K562 (cell line): ENCODE measurements around the gene RELA. TPM values are rescaled to one million over a fixed set of nuclear protein-coding genes. Genes with fewer than 3 reads are reported as not detected.

Source experiments
- ATAC-seq: fragments of 200-7000 bp; cut with Tn5 transposase; 3 replicates; pipeline ENCODE4 v1.9.1; 2020; ENCODE audit warnings: moderate library complexity
- BruUV-seq: library from RNA; stranded (reverse); fragments of 400-500 nt; replicated peaks from 2 replicates; lab custom pipeline; 2021; lab: Mats Ljungman, UMichigan
- CTCF ChIA-PET: fragments of 300-600 bp; formaldehyde crosslinking; extraction: SDS; loops from one replicate; lab custom pipeline; 2021; ENCODE audit warnings: low intra/inter-chr PET ratio; lab: Yijun Ruan, JAX
- POLR2A ChIA-PET: fragments of 300-600, 350-650 bp; sonication (Branson Sonifier 250); formaldehyde crosslinking; extraction: SDS; loops from one replicate; lab custom pipeline; 2021; ENCODE audit warnings: antibody characterized with exemption, inconsistent platforms; lab: Yijun Ruan, JAX
- DNase-seq, 4 experiments: peaks; one replicate each; pipeline versions ENCODE4 v3.0.0 to v3.0.0-alpha.2; 2011 to 2018; ENCODE audit warnings: low spot score in 3 of 4, mixed read lengths in 3 of 4; ENCODE audit errors: extremely low read depth in 1 of 4
- FAIRE-seq: peaks from 2 replicates; lab custom pipeline; 2011; peaks lifted over from hg19 to GRCh38; lab: Jason Lieb, UNC
- H2AFZ ChIP-seq: 2 replicates; pipeline ENCODE4 v1.6.0; 2011; ENCODE audit warnings: low read depth, low read length, control low read depth, inconsistent platforms
- H3K27ac ChIP-seq: fragments of 200-600 bp; 3 replicates; pipeline ENCODE4 v1.8.0; 2011; ENCODE audit warnings: low read depth, mild to moderate bottlenecking, control low read depth, inconsistent platforms, low read length, moderate library complexity, mixed read lengths; ENCODE audit errors: extremely low read depth
- H3K27me3 ChIP-seq, 2 experiments: fragments of 300-600 bp in 1 of 2; 2 replicates in 1 of 2; 3 replicates in 1 of 2; pipeline versions ENCODE4 v1.6.0 to v1.8.0; 2011; ENCODE audit warnings: inconsistent platforms in 2 of 2, low read length in 2 of 2, mild to moderate bottlenecking in 1 of 2, mixed read lengths in 1 of 2, moderate library complexity in 1 of 2; ENCODE audit not compliant: control insufficient read depth in 2 of 2, insufficient read depth in 2 of 2
- H3K36me3 ChIP-seq: fragments of 300-600 bp; 3 replicates; pipeline ENCODE4 v1.8.0; 2011; ENCODE audit warnings: mild to moderate bottlenecking, low read length, inconsistent platforms; ENCODE audit not compliant: control insufficient read depth, insufficient read depth
- H3K4me1 ChIP-seq, 2 experiments: fragments of 200-600 bp in 1 of 2; replicated peaks in 1 of 2; 2 replicates in 1 of 2; 3 replicates in 1 of 2; pipeline versions ENCODE4 v1.5.1 to v1.8.0; 2011; ENCODE audit warnings: inconsistent platforms in 2 of 2, low read length in 2 of 2, mild to moderate bottlenecking in 1 of 2, mixed read lengths in 1 of 2, moderate library complexity in 1 of 2; ENCODE audit not compliant: control insufficient read depth in 2 of 2, insufficient read depth in 2 of 2
- H3K4me2 ChIP-seq: 2 replicates; pipeline ENCODE4 v1.6.1; 2011; ENCODE audit warnings: low read length, control low read depth, inconsistent platforms, mixed read lengths; ENCODE audit not compliant: insufficient read depth
- H3K4me3 ChIP-seq: fragments of 200-600 bp; sonication (generic), shearing (Covaris generic); 2 replicates; pipeline ENCODE4 v1.5.1; 2016; ENCODE audit warnings: control low read depth, inconsistent platforms
- H3K79me2 ChIP-seq: fragments of 200-600 bp; 3 replicates; pipeline ENCODE4 v1.8.0; 2011; ENCODE audit warnings: low read length, inconsistent platforms; ENCODE audit not compliant: control insufficient read depth, insufficient read depth
- H3K9ac ChIP-seq, 2 experiments: 2 replicates each; pipeline versions ENCODE4 v1.6.0 to v1.6.1; 2011; ENCODE audit warnings: low read depth in 2 of 2, low read length in 2 of 2, control low read depth in 1 of 2, inconsistent platforms in 1 of 2, mild to moderate bottlenecking in 1 of 2, mixed read lengths in 1 of 2; ENCODE audit not compliant: insufficient read depth in 1 of 2
- H3K9me1 ChIP-seq: one replicate; pipeline ENCODE4 v1.6.0; 2011; ENCODE audit warnings: inconsistent platforms, mild to moderate bottlenecking, low read length, moderate library complexity; ENCODE audit not compliant: control insufficient read depth, insufficient read depth
- H3K9me3 ChIP-seq: replicated peaks from 2 replicates; pipeline ENCODE4 v1.5.1; 2011; ENCODE audit warnings: low read depth, low read length, inconsistent platforms; ENCODE audit not compliant: control insufficient read depth, insufficient read depth
- H4K20me1 ChIP-seq: replicated peaks from 2 replicates; pipeline ENCODE4 v1.6.1; 2011; ENCODE audit warnings: low read length, inconsistent platforms, mixed read lengths; ENCODE audit not compliant: control insufficient read depth, insufficient read depth
- ARID1B ChIP-seq: fragments of 450-650 bp; IDR thresholded peaks from 2 replicates; pipeline ENCODE4 v1.6.1; 2016; ENCODE audit warnings: antibody characterized with exemption, mild to moderate bottlenecking, inconsistent platforms
- ELK3 ChIP-seq: fragments of 450-650 bp; formaldehyde crosslinking; IDR thresholded peaks from 2 replicates; pipeline ENCODE4 v1.4.0; 2020; ENCODE audit warnings: mild to moderate bottlenecking
- MCM3 ChIP-seq: fragments of 450-650 bp; IDR thresholded peaks from 2 replicates; pipeline ENCODE4 v1.6.1; 2016
- PHF8 ChIP-seq: fragments of 200-600 bp; sonication (generic); IDR thresholded peaks from 2 replicates; pipeline ENCODE4 v1.6.1; 2012; ENCODE audit warnings: mixed run types, mild to moderate bottlenecking, inconsistent platforms, low read length, moderate library complexity, borderline replicate concordance
- RBM15 ChIP-seq: fragments of 200-400 bp; formaldehyde crosslinking; IDR thresholded peaks from 2 replicates; pipeline ENCODE4 v1.6.1; 2018; ENCODE audit warnings: mild to moderate bottlenecking, low read length, moderate library complexity; ENCODE audit not compliant: insufficient read depth
- SOX6 ChIP-seq: fragments of 450-650 bp; IDR thresholded peaks from 2 replicates; pipeline ENCODE4 v1.6.1; 2014; ENCODE audit warnings: mild to moderate bottlenecking
- STAT5B ChIP-seq: fragments of 250-450 bp; sonication (Bioruptor Pico); IDR thresholded peaks from 2 replicates; pipeline ENCODE4 v1.8.0; 2021; ENCODE audit warnings: mild to moderate bottlenecking, inconsistent platforms
- WGBS: fragments of 100-300 bp; shearing (Covaris generic); methylation state at CpG from one replicate; pipeline ENCODE4 v1.1.6; 2016; ENCODE audit warnings: low coverage, mixed read lengths; ENCODE audit not compliant: insufficient coverage; ENCODE audit errors: missing lambda C conversion rate; 5-methylcytosine and 5-hydroxymethylcytosine counted together
- in situ Hi-C: fragments of 300-500 bp; cut with MboI; formaldehyde crosslinking; loops from 4 replicates; pipeline ENCODE4 v1.15.0; 2018; ENCODE audit warnings: inconsistent platforms, mixed read lengths
- intact Hi-C: fragments of 100-400 bp; cut with micrococcal nuclease; formaldehyde crosslinking; loops from 2 replicates; pipeline ENCODE4 v1.14.2; 2022
- polyA plus RNA-seq, 8 experiments: library from polyadenylated mRNA; depleted of rRNA in 4 of 8; stranded (reverse) in 5 of 8; unstranded in 3 of 8; fragments of >200 nt; fragmentation: Nextera tagmentation in 2 of 8; fragmentation: Illumina TruSeq in 1 of 8; extraction: Ambion mirVana in 2 of 8; extraction: Trizol in 1 of 8; gene quantifications; 2 replicates each; pipeline versions ENCODE4 v1.2.1 to v1.2.3, GENCODE V29; 2011 to 2014; ENCODE audit warnings: inconsistent platforms in 1 of 8, missing spikeins in 1 of 8
- total RNA-seq, 7 experiments: library from RNA; depleted of rRNA in 6 of 7; stranded (reverse); fragments of >200 nt in 6 of 7; fragmentation: Illumina TruSeq in 2 of 7; extraction: Trizol in 2 of 7; gene quantifications; 2 replicates each; pipeline versions ENCODE4 v1.2.1 to v1.2.3, GENCODE V29; 2011 to 2021; ENCODE audit warnings: low replicate concordance in 1 of 7

RELA gene
- total and polyA plus RNA-seq, 9 of the 15 experiments (the other 6 are each of a cell fraction or from before 2014, with no cell fraction given) = 6.0 to 67.4 (median 20.6) TPM

- TF ChIP-seq ELK3 (CRISPR knock-in tag) = no peak
- TF ChIP-seq MCM3 = no peak
- no peak for TF ChIP-seq PHF8
These were observed 36.6 kb upstream of the RELA start (continued) for GRCh38 chr11:65699306-65699705.

GRCh38 chr11:65698205-65698604 lies 35.5 kb upstream of the RELA start:
- TF ChIP-seq RBM15 (no peak), STAT5B (CRISPR knock-in tag) (no peak), SOX6 (peak; percentile 49; the same call in 1 of the 2 replicates), ARID1B (peak; percentile 16; the same call in 1 of the 2 replicates)
- Histone ChIP-seq H3K9ac (no peak overlapping the region), H3K79me2 (no peaks in the 10 kb centered on the region), H2AFZ (no peak overlapping the region), H3K27me3 (peaks cover 0 to 2% of the 10 kb centered on the region in 2 experiments; a peak in 2 of 5 replicates), H3K9me3 (no peaks in the 10 kb centered on the region), H3K27ac (no peak overlapping the region), H3K4me3 (no peak overlapping the region), H3K9me1 (no peaks in the 10 kb centered on the region), H3K36me3 (no peaks in the 10 kb centered on the region), H3K4me1 (peaks cover 6 to 13% of the 10 kb centered on the region in 2 experiments; a peak in 4 of 5 replicates), H4K20me1 (0 out of 2 replicates have a peak, but pooled peaks cover 3% of the 10 kb centered on the region), H3K4me2 (no peak overlapping the region)
- in situ Hi-C loops (no loop called here), intact Hi-C loops (no loop called here)
- POLR2A ChIA-PET = no interaction called here
- 25% methylated on average over 8 of the region's 8 CpGs for WGBS
- CTCF ChIA-PET = no interaction called here
- no peak for FAIRE-seq
- DNase-seq = no peak
- no peak for ATAC-seq
- BruUV-seq = no TSS peak
